ENCODE measurements around the gene ALPG. TPM values are rescaled to one million over a fixed set of nuclear protein-coding genes. Genes with fewer than 3 reads are reported as not detected.
"Not testable (repeated sequence)": the region's sequence is repeated elsewhere in the genome, so short reads cannot be mapped to it uniquely, and the experiment has no call there.

Gene ALPG
- total RNA-seq, 1 experiment from 2014 or later = 0.10 TPM

GRCh38 chr2:232431705-232432590 is 25.3 kb downstream of the ALPG start (continued):
- TF ChIP-seq EZH2 (IDR thresholded peaks at IDR 0.05) (no peak), SRF (IDR thresholded peaks at IDR 0.05; ENCODE audit: low read depth) (no peak), MAX (IDR thresholded peaks at IDR 0.05) (no peak)

DNA sequence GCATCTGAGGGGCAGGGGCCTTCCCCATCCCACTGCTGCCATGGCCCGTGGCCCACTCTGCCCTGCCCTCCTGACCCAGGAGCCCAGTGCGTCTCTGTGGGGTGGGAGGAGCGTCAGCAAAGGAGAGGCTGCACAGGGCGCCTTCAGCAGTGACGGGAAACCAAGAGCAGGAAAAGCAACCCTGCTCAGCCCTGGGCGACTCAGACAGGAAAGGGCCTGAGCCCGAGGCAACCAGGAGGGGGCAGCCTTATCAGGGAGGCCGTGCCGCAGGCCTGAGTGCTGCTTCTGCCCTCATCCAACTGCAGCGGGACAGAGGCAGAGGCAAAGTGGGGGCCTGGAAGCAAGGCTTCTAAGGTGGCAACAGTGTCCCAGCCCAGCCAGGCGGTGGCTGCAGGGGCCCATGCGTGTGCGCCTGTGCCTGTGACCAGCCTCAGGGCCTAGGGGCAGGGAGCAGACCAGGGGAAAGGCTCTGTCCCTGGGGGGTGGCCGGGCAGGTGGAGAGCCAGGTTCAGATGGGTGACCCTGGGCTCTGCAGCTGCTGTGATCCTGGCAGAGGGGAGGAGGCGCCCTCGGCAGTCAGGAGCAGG is 26.0 kb downstream of the ALPG start:
- TF ChIP-seq CTCF (IDR thresholded peaks at IDR 0.05 in 2 of 3, conservative IDR thresholded peaks at IDR 0.05 in 1 of 3; ENCODE audit: borderline replicate concordance in 1 of 3, insufficient read depth in 1 of 3, low read depth in 2 of 3, low read length in 2 of 3) = peak in 2 of 3 experiments; percentile 35 to 45; a peak in 4 of 6 replicates
- no peak for TF ChIP-seq EZH2 (IDR thresholded peaks at IDR 0.05)
- TF ChIP-seq ZBTB33 (IDR thresholded peaks at IDR 0.05; ENCODE audit: extremely low read depth, insufficient replicate concordance, low read length) = no peak
- no peak for TF ChIP-seq YY1 (IDR thresholded peaks at IDR 0.05; ENCODE audit: extremely low read depth, insufficient replicate concordance, low read depth, low read length)
- H3K4me3 ChIP-seq (replicated peaks in 1 of 2; ENCODE audit: low read depth in 1 of 2, low read length in 2 of 2) = no peak overlapping the region
- no peaks in the 10 kb centered on the region for H3K9me2 ChIP-seq (ENCODE audit: insufficient read depth)
- no peak overlapping the region for H2AFZ ChIP-seq (ENCODE audit: low read depth, low read length, poor library complexity, severe bottlenecking)
- BruUV-seq (replicated peaks) = no TSS peak
- H3K79me2 ChIP-seq (ENCODE audit: insufficient read depth, low read length) = no peaks in the 10 kb centered on the region
- no peaks in the 10 kb centered on the region for H3K4me1 ChIP-seq (ENCODE audit: control insufficient read depth in 1 of 2, insufficient read depth in 2 of 2, low read length in 2 of 2)
- no peaks in the 10 kb centered on the region for H3K27me3 ChIP-seq (ENCODE audit: insufficient read depth, low read length)
- no peak overlapping the region for H3K4me2 ChIP-seq (ENCODE audit: low read length)
- H3K36me3 ChIP-seq (ENCODE audit: control insufficient read depth in 1 of 2, insufficient read depth in 2 of 2, low read length in 2 of 2) = no peaks in the 10 kb centered on the region
- H3K9ac ChIP-seq (ENCODE audit: low read length) = no peak overlapping the region
- H3K9me3 ChIP-seq (ENCODE audit: control insufficient read depth in 1 of 2, insufficient read depth in 1 of 2, low read depth in 1 of 2, low read length in 2 of 2) = no peaks in the 10 kb centered on the region
- no peak for DNase-seq (ENCODE audit: low read depth, low spot score)
- ChIA-PET POLR2A (no interaction called here), CTCF (no interaction called here), RAD21 (ENCODE audit: low non-redundant PET in 1 of 2, low total read pairs in 2 of 2, uncharacterized antibody in 2 of 2, unreplicated experiment in 2 of 2) (no interaction called here)
- intact Hi-C loops (cut with micrococcal nuclease) = no loop called here
- no peak overlapping the region; the same call in 1 of the 2 replicates for H3K27ac ChIP-seq (ENCODE audit: low read depth, low read length)
- peak; percentile 86 for ATAC-seq
- H4K20me1 ChIP-seq (ENCODE audit: insufficient read depth) = no peaks in the 10 kb centered on the region

DNA sequence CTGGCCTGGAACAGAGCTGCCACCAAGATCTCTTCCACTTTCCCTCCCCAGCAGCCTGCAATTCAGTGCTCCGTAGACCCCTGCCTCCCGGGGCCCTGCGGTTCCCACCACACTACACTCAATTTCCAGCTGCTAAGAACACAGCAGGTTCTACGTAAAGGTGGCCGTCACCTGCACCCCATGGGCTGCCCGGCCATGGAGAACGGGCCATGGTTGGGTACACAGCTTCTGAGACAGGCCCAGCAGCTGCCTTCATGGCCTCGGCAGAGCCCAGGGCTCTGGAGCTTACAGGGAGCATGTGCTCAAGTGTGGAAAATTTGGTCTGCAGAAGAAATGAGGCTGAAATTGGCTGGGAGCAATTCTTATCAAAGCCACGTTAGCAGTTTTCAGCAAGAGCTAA is 27.0 kb downstream of the ALPG start:
- BruUV-seq (replicated peaks); POLR2A ChIA-PET; H3K9me3 ChIP-seq (ENCODE audit: control insufficient read depth in 1 of 2, insufficient read depth in 1 of 2, low read depth in 1 of 2, low read length in 2 of 2); DNase-seq (ENCODE audit: low read depth, low spot score); H3K27me3 ChIP-seq (ENCODE audit: insufficient read depth, low read length); ATAC-seq; H3K4me1 ChIP-seq (ENCODE audit: control insufficient read depth in 1 of 2, insufficient read depth in 2 of 2, low read length in 2 of 2); H3K4me3 ChIP-seq (replicated peaks in 1 of 2; ENCODE audit: low read depth in 1 of 2, low read length in 2 of 2); CTCF ChIA-PET; H3K27ac ChIP-seq (ENCODE audit: low read depth, low read length); H3K9me2 ChIP-seq (ENCODE audit: insufficient read depth); H4K20me1 ChIP-seq (ENCODE audit: insufficient read depth); H3K9ac ChIP-seq (ENCODE audit: low read length); intact Hi-C loops (cut with micrococcal nuclease); RAD21 ChIA-PET (ENCODE audit: low non-redundant PET in 1 of 2, low total read pairs in 2 of 2, uncharacterized antibody in 2 of 2, unreplicated experiment in 2 of 2); H3K4me2 ChIP-seq (ENCODE audit: low read length); H2AFZ ChIP-seq (ENCODE audit: low read depth, low read length, poor library complexity, severe bottlenecking); H3K79me2 ChIP-seq (ENCODE audit: insufficient read depth, low read length); H3K36me3 ChIP-seq (ENCODE audit: control insufficient read depth in 1 of 2, insufficient read depth in 2 of 2, low read length in 2 of 2): not testable (repeated sequence)

All from HCT116 (cell line).